Activated CD8-positive, alpha-beta memory T cell treated with anti-CD3 and anti-CD28 coated beads for 48 hours (primary cell): Measurements from ENCODE around the gene EID3.
A peak's percentile ranks its signal among the peaks of the same experiment; 100 is the strongest.
"Not testable (repeated sequence)": the region's sequence is repeated elsewhere in the genome, so short reads cannot be mapped to it uniquely, and the experiment has no call there.

ENCODE experiments used
- DNase-seq, 3 experiments: peaks; one replicate each; pipeline ENCODE4 v3.0.0-alpha.2; 2020; ENCODE audit warnings: low read depth in 2 of 3, low spot score in 2 of 3

Gene EID3

DNA sequence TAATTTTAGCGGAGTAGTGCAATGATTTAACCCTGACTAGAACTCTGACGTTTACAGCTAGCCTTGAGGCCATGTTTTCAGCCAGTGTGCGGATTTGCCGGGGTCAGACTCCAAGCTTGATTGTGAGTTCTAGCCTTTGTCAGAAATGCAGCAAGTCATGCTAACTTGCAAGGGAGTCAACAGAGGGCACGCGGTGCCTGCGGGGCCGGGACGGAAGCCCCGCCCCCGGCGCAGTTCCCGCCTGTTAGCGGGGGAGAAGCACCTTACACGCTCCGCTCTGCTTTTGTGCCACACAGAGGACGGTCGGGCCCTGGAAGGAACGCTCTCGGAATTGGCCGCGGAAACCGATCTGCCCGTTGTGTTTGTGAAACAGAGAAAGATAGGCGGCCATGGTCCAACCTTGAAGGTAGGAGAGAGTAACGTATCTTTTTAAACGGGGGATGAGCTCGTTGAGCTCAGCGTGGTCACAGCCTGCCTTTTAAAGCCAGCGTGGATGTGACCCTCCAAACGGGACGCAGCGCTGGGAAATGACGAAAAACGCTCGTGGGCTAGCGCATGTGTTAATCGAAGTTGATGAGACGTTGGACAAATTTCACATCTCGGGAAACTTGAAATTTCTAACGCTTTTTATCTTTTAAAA lies 14.8 kb upstream of the EID3 start:
- DNase-seq: peak; percentile 64 to 77 (median 66)

DNA sequence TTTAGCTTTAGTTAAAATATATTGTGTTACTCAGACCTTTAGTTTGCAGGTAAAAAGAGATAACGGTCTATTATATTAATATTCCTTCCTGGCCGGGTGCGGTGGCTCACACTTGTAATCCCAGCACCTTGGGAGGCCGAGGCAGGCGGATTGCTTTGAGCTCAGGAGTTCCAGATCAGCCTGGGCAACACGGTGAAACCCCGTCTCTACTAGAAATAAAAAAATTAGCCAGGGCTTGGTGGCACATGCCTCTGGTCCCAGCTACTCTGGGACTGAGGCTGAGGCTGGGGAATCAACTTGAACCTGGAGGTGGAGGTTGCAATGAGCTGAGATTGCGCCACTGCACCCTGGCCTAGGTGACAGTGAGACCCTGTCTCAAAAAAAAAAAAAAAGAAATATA lies 13.2 kb upstream of the EID3 start:
- no peak for DNase-seq

DNA sequence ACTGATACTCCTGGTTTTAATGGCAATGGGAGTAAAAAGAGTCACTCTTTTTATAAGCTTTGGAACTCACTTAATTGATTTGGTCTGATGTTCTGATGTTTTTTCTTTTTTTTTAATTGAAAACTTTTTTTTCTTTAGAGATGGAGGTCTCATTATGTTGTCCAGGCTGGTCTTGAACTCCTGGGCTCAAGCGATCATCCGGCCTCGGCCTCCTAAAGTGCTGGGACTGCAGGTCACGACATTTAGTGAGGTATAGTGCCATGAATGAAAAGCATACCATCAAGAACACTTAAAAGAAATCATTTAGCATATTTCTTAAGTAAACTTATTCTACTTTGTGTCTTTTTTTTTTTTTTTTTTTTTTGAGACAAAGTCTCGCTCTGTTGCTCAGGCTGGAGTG lies 12.7 kb upstream of the EID3 start:
- DNase-seq: no peak

DNA sequence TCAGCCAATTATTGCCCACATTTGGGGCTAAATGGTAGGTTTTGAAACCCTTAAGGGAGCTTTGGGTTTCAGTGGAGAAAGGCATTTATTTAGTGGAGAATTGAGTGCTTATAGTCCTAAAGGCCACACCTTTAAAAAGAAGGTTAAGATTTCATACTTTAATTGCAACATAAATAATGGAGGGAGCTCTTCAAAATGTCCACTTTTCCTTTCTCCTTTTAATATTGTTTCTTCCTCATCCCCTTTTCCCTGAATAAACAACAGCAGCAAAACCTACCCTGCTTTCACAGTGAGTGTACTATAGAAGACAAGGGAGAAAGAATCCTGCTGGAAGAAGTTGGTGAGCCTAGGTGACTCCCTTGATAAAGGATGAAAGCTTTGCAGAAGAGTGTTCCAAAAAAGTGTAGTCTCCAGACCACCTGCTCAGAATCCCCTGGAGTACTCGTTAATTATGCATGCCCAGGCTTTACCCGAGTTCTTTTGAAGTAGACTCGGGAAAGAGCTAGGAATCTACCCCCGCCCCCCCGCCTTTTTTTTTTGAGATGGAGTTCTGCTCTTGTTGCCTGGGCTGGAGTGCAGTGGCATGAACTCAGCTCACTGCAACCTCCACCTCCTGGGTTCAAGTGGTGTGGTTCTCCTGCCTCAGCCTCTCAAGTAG lies 11.5 kb upstream of the EID3 start:
- no peak for DNase-seq

DNA sequence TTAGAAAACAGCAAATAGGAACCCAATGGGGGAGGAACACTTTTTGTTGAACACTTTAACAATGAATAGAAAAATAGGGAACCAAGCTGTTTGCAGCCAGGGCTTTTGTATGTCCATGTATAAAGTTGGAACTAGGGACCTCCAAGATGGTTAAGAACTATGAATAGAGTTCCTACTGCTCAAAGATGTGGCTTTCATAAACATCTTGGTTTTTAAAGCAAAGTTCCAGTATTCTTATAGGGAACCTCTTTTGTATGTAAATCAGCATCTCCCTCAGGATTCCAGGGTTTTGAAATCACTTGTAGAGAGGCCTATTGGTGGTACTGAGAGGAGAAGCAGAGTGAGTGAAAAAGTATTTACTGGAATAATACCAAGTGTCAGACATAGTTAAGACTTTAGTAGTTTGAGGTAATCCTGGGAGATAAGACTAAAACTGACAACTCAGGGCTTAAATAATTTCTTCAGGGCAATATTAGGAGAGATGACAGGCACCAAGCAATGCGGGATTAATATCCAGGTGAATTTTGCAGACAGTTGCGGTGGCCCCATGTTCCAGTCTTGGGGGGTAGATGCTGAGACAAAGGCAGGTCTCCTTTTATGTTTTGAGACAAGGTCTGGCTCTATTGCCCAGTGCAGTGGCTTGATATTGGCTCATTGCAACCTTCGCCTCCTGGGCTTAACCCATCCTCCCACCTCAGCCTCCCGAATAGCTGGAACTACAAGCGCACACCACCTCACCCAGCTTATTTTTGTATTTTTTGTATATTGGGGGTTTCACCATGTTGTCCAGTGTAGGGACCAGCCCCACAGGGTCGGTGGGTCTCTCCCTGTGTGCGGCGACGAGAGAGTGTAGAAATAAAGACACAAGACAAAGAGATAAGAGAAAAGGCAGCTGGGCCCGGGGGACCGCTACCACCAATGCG lies 10.4 kb upstream of the EID3 start:
- DNase-seq: no peak

DNA sequence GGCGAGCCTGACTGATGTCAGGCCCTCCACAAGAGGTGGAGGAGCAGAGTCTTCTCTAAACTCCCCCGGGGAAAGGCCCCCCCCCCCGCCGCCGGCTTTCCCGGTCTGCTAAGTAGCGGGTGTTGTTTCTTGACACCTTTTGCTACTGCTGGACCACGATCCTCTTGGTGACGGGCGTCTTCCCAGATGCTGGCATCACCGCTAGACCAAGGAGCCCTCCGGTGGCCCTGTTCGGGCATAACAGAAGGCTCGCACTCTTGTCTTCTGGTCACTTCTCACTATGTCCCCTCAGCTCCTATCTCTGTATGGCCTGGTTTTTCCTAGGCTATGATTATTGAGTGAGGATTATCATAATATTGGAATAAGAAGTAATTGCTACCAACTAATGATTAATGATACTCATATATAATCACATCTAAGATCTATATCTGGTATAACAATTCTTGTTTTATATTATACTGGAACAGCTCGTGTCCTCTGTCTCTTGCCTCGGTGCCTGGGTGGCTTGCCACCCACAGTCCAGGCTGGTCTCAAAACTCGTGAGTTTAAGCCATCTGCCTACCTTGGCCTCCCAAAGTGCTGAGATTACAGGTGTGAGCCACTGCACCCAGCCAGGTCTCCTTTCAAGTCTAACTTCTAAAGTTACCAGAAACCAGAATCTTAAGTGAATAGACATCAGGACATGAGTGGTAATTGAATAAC lies 9.2 kb upstream of the EID3 start:
- DNase-seq: not testable (repeated sequence)

DNA sequence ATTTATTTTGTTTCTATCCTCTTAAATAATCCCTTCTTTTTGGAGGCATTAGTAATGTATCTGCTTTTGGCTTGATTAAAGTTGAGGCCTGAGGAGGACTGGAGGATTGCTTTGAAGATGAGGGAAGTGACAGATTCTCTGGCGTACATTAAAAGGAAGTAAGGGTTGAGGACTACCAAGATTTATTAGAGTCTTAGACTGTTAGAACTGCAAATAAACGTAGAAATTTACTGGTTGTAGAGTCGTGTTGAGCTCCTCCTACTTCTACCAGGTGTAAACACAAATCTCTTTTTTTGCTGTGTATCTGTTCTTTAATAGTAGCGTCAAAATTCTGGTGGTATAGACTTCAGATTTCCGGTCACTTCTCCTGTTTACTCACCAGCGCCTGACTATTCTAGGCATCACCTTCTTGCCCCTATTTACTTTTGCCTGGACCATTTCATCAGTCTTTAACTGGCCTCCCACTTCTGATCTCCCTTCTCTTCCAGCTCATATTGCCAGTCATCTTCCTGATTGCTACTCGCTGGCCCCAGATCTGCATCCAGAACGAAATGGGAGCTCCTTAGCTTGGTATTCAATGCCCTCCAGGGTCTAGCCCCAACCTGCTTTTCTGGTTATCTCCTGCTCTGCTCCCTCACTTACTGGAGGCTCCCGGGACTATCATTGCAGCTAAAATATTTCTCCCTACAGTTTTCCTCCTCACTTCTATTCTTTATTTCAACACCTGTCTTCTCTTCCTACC lies 8.4 kb upstream of the EID3 start:
- DNase-seq: no peak

DNA sequence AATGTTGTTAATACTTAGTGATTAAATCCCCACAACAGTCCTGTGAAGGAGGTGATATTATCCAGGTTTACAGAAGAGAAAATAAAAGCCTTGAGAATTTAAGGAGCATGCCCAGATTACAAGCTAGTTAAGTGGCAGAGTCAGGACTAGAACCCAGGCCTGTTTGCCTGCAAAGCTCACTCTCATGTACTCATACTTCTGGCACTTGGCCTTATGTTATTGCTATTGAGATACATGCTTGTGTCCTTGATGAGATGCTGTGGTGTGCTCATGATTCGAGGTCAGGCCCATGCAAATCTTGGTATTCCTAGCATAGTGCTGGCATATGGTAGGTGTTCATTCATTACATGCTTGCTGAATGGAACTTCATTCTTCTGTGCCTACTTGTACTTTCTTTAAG lies 7.6 kb upstream of the EID3 start:
- DNase-seq: no peak

DNA sequence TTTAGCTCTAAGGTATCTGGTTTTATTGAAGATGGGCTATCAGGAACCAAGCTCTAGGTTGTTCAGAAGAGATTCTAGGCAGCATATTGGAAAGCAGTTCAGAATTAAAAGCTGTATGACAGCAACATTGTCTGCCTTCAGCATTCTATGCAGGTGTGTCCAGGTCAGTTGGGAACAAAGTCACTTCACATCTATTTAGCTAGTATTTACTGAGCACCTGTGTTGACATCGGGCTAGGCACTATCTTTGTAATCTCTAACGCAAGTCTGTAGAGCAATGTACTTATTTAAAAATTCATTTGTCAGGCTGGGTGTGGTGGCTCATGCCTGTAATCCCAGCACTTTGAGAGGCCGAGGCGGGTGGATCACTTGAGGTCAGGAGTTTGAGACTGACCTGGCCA lies 6.8 kb upstream of the EID3 start:
- no peak for DNase-seq

DNA sequence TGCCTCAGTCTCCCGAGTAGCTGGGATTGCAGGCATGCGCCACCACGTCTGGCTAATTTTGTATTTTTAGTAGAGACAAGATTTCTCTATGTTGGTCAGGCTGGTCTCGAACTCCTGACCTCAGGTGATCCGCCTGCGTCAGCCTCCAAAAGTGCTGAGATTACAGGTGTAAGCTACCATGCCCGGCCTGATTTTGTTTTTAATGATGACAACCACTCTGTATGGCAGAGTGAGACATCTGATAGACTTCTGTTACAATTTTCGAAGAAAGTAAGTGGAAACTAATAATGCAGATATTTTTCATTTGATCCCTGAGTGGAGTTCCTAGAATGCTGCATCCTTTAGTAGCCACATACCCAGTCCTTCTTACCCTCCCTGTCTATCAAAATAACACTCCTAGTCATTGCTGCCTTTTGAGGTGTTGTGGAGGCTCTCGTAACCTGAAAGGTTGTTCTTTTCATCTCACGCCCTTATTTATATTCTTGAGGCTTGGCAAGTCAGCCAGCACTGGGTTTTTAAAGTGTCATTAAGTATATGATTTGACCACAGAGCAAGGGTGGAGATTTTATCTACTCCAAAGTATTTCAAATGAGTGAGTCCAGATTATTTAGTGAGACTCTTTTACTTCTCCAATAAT lies 5.9 kb upstream of the EID3 start:
- no peak for DNase-seq

DNA sequence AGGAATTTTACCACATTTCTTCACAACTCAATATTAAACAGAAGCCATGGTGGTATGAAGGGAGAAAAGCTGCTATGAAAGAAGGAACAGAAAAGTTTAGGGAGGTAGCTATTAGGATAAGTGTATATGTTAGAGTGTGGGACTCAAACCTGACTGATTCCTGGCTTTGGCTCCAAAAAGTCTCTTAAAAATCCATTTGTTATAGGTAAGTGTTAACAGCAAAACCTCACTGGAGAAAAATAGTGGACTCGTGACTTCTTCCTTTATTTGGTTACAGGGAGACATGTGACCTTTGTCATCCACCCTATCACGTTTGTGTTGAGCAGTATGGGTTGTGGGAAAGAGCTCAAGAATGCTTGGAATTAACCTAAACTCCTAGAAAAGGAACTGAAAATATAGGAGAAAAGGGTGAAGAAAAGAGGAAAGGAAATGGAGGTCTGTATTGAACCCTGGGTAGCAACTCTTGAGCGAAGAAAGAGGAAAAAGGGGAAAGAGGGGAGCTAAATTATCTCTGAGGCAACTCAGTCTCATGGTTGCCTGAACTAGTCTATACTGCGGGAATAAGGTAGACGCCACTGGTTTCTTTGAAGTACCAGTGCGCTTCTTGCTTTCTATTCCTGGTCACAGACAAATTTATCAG lies 3.6 kb upstream of the EID3 start:
- no peak for DNase-seq

DNA sequence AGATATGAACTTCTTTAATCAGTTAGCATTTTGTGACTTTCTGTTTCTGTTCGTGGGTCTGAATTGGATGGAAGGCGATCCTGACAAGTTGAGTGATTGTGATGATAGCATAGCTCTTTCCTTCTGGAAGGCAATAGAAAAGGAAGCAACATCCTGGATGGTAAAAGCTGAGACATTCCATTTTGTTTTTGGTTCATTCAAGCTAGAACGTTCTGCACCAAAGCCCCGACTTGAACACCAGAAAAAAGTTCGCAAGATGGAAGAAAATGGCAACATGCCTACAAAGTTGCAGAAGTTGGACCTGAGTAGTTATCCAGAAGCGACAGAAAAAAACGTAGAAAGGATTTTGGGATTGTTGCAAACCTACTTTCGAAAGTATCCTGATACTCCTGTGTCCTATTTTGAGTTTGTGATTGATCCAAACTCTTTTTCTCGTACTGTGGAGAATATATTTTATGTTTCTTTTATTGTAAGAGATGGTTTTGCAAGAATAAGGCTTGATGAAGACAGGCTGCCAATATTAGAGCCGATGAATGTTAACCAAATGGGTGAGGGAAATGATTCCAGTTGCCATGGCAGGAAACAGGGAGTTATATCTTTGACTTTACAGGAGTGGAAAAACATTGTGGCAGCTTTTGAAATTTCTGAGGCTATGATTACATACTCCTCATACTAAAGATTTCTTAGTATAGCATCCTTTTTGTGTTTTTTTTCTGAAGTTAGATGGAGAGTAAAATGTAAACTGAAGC lies 896 bp downstream of the EID3 start:
- DNase-seq: no peak

DNA sequence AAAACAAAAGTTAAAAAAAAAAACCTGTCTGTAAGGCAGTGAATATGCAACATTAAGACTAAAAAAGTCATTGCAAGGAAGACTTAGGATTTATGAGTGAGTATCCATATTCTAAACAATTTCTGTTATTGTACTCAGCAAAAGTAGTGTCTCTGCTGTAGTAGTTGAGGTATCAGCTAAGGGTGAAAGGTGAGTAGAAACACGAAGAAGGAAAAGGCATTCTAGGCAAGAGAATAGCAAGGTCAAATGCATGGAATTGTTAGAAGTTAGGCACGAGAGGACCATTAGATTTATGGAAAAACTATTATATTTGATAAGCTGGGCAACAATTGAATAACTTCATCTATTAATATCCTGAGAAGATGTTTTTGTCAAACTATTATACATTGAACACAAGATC lies 1.8 kb downstream of the EID3 start:
- no peak for DNase-seq

DNA sequence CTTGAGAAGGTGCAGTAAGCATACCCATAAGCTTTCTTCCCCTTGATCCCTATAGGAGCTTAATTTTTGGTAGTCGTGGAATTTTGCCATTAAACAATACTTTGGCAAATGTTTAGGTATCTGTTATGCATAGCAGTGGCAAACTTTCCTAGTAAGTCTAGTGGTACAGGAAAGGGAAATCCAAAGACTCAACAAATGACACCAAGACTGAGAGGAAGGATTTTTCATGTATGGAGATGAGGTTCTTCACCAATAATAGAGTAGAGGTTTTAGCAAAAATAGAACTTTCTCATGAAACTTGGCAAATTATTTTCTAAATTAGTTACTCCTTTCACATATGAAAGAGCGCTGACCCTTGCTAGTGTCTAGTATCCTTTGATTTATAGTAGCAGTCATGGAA lies 2.8 kb downstream of the EID3 start:
- no peak for DNase-seq

DNA sequence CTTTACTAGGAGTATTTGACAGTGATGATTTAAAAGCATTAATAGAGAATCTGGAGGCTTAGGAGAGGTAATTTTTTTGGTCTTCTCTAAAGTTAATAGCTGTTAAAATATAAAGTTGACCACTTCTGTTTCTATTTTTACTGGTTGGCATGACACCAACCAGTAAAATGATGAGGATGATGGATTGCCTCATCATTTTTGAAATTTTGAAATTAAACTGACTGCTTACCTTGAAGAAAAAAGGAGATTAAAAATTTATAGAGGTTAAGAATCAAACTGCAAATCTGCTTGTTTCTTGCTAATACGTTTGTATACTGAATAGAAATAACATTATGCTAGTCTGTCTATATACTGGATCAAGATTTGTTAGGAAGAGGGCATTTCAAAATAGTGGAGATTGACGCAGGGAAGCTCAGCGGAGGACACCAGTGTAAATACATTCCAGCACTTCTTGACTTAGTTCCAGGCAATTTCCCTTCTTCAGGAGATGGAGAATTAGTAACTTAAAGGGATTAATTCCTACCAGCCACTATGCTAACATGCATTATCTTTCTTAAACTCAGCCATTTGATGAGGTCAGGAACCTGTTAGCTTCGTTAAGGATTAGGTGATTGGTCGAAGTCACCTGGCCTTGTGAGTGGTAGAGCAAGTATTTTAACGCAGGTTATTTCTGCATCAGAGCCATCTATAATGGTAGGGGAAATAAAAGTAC lies 3.6 kb downstream of the EID3 start:
- DNase-seq: no peak

DNA sequence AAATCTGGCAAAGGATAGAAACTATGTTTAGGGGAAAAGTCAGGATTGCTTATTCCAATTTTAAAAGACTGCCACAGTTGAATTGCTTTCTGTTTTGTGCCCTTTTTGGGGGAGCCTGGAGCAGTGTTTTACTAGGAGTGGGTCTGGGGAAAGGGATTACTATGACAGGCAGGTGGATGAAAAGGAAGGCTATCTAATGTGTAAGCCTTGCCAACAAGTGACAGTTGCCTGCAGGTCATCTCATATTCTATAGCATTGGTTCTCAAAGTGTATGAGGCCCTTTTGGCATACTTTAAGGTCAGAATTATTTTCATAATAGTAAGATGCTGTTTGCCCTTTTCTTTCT lies 4.1 kb downstream of the EID3 start:
- no peak for DNase-seq

DNA sequence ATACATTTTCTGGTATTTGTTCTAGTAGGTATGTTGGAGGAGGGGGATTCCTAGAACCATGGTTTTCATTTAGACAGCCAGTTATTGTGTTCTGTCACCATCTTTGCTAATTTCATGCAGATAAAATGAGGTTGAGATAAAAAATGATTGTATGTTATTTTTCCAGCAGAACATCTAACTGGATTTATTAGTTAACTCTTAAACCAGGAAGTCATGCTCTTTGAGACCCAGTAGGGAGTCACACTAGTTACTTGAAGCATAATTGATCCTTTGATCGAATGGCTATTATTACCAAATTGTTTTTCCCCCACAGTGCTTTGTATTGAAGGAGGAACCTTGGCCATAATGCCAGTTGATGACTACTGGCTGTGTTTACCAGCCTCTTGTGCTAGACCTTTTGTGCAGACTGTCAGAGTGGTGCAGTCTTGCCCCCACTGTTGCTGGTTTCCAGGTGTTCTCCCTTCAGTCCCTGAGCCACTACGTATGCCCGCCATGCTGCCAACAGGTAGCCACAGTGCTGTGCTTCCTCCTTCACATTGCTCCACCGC lies 6.0 kb downstream of the EID3 start:
- DNase-seq: no peak
